T-cell (primary cell): ENCODE results near the gene DSG3. TPM values are rescaled to one million over a fixed set of nuclear protein-coding genes. Genes with fewer than 3 reads are reported as not detected.

ENCODE experiments used
- ATAC-seq, 4 experiments: fragments of 200-7000 bp in 3 of 4; fragments of 150-1000 bp in 1 of 4; cut with Tn5 transposase; replicated peaks in 1 of 4; 1 replicate in 3 of 4; 2 replicates in 1 of 4; pipeline ENCODE4 v1.10.0; 2021; ENCODE audit warnings: moderate library complexity in 3 of 4, mild to moderate bottlenecking in 2 of 4, moderate number of reproducible peaks in 1 of 4
- CTCF ChIA-PET, 2 donors: fragments of 300-600 bp; sonication (Branson Sonifier 250); formaldehyde crosslinking; loops; one replicate each; lab custom pipeline; 2022; ENCODE audit warnings: antibody characterized with exemption in 2 of 2; lab: Charles Lee
- POLR2A ChIA-PET, 2 donors: fragments of 300-600 bp; sonication (Branson Sonifier 250); formaldehyde crosslinking; loops; one replicate each; lab custom pipeline; 2022; ENCODE audit warnings: antibody characterized with exemption in 2 of 2; lab: Charles Lee
- DNase-seq, 35 experiments: peaks; one replicate each; pipeline versions ENCODE4 v3.0.0 to v3.0.0-alpha.2; 2013 to 2023
- H3K27ac ChIP-seq: one replicate; pipeline ENCODE4 v1.5.1; 2013; ENCODE audit warnings: low read length
- H3K27me3 ChIP-seq, 2 experiments: replicated peaks in 1 of 2; 1 replicate in 1 of 2; 2 replicates in 1 of 2; pipeline versions ENCODE4 v1.6.1 to v1.7.0; 2013; ENCODE audit warnings: low read length in 1 of 2, mixed read lengths in 1 of 2; ENCODE audit not compliant: control insufficient read depth in 2 of 2, insufficient read depth in 2 of 2; ENCODE audit errors: extremely low read depth in 1 of 2
- H3K36me3 ChIP-seq, 2 donors: 1 replicate in 1 of 2; 2 replicates in 1 of 2; pipeline versions ENCODE4 v1.6.1 to v1.7.0; 2013; ENCODE audit warnings: low read length in 1 of 2; ENCODE audit not compliant: control insufficient read depth in 2 of 2, insufficient read depth in 1 of 2; ENCODE audit errors: extremely low read depth in 1 of 2
- H3K4me1 ChIP-seq, 2 experiments: 1 replicate in 1 of 2; 2 replicates in 1 of 2; pipeline versions ENCODE4 v1.6.1 to v1.7.0; 2013; ENCODE audit warnings: low read length in 2 of 2, mixed read lengths in 1 of 2; ENCODE audit not compliant: insufficient read depth in 2 of 2, control insufficient read depth in 1 of 2; ENCODE audit errors: extremely low read depth in 1 of 2
- H3K4me3 ChIP-seq, 2 donors: 1 replicate in 1 of 2; 2 replicates in 1 of 2; pipeline versions ENCODE4 v1.5.1 to v1.7.0; 2013; ENCODE audit warnings: mild to moderate bottlenecking in 2 of 2, low read length in 1 of 2, moderate library complexity in 1 of 2; ENCODE audit not compliant: control insufficient read depth in 1 of 2; ENCODE audit errors: extremely low read depth in 1 of 2
- H3K9me3 ChIP-seq: 2 replicates; pipeline ENCODE4 v1.7.0; 2013
- H3K27ac Mint-ChIP-seq, 2 donors: one replicate each; pipeline ENCODE4 v1.8.0; 2020 to 2021; ENCODE audit warnings: mild to moderate bottlenecking in 2 of 2, mixed read lengths in 2 of 2
- H3K27me3 Mint-ChIP-seq, 2 donors: one replicate each; pipeline ENCODE4 v1.8.0; 2021 to 2022; ENCODE audit warnings: mixed read lengths in 2 of 2
- H3K36me3 Mint-ChIP-seq: one replicate; pipeline ENCODE4 v1.8.0; 2021; ENCODE audit warnings: mixed read lengths
- H3K4me1 Mint-ChIP-seq, 3 donors: one replicate each; pipeline ENCODE4 v1.8.0; 2020 to 2022; ENCODE audit warnings: mixed read lengths in 3 of 3, mild to moderate bottlenecking in 1 of 3
- H3K4me3 Mint-ChIP-seq, 3 donors: one replicate each; pipeline ENCODE4 v1.8.0; 2020 to 2022; ENCODE audit warnings: mild to moderate bottlenecking in 3 of 3, mixed read lengths in 3 of 3, moderate library complexity in 3 of 3
- H3K9me3 Mint-ChIP-seq, 3 donors: one replicate each; pipeline ENCODE4 v1.8.0; 2020 to 2022; ENCODE audit warnings: mixed read lengths in 3 of 3
- WGBS: methylation state at CpG from one replicate; pipeline ENCODE4 v1.1.5; 2013; ENCODE audit warnings: missing lambda C conversion rate; ENCODE audit not compliant: insufficient coverage; 5-methylcytosine and 5-hydroxymethylcytosine counted together
- total RNA-seq, 35 experiments: library from RNA in 6 of 35; stranded (reverse) in 6 of 35; fragments of 120-200 nt in 1 of 35; gene quantifications; one replicate each; pipeline versions ENCODE4 v1.2.1 to v1.2.4 and lab custom pipeline; 2013 to 2026

DSG3 gene
- total RNA-seq, 5 donors from 2014 or later (not counting 1 experiment from before 2014, with no cell fraction given), result not detected

DNA sequence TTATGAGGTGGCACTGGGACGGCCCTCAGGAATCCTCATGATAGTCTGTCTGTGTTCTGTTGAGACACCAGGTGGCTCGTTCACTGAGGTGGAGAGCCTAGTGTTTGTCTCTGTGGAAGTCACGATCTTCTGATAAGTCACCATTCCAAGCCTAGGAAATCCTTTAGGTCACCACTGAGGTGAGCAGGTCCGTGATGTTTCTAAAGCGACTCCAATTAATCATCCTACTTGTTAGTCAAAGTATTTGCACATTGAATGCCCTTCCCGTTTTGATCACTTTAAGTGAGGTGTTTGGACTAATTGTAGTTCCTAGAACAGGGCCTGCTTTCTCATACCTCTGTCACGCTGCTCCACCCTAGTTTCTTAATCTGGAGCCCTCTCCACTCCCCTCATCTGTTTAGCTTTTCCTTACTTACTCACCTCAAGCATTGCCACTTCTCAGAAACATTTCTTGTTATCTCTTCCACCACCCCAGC is 28.0 kb upstream of the DSG3 start:
- Histone ChIP-seq H3K4me3 (no peak overlapping the region), H3K4me1 (no peaks in the 10 kb centered on the region), H3K9me3 (no peaks in the 10 kb centered on the region), H3K36me3 (no peaks in the 10 kb centered on the region), H3K27ac (no peak overlapping the region), H3K27me3 (no peaks in the 10 kb centered on the region)
- Mint-ChIP-seq H3K27ac (no peak overlapping the region), H3K9me3 (peaks cover 0 to 8% (median 0%) of the 10 kb centered on the region in 3 donors), H3K4me1 (no peaks in the 10 kb centered on the region), H3K4me3 (no peak overlapping the region), H3K27me3 (no peaks in the 10 kb centered on the region), H3K36me3 (no peaks in the 10 kb centered on the region)
- POLR2A ChIA-PET, result no interaction called here
- ATAC-seq, result no peak
- 68% methylated on average over 2 of the region's 7 CpGs for WGBS
- no peak for DNase-seq
- CTCF ChIA-PET, result interaction anchor here in 1 of 2 donors (0.6 kb wide), 1 partner anchor 33 kb away, joined by 3 read pairs; no protein-coding TSS in a partner anchor

DNA sequence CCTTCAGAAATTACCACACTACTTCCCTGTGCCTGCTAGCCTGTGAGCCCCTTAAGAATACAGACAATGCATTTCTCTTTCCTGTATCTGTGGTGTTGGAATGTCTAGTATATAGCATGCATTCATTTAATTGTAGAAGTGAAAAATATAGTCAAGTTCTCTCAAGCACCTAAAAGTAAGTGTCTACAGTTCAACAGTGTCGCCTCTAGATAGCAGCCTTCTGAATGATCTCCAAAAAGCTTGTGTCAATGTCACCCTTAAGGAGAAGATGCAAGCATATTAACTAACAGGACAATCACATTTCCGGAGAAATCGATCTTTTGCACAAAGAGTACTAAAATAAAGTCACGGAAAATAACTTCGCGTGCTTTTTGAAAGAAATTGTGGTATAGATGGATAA is 27.5 kb upstream of the DSG3 start:
- Mint-ChIP-seq H3K4me3 (no peak overlapping the region), H3K9me3 (peaks cover 0 to 8% (median 0%) of the 10 kb centered on the region in 3 donors), H3K4me1 (no peaks in the 10 kb centered on the region), H3K27me3 (no peaks in the 10 kb centered on the region), H3K36me3 (no peaks in the 10 kb centered on the region), H3K27ac (no peak overlapping the region)
- Histone ChIP-seq H3K27me3 (no peaks in the 10 kb centered on the region), H3K36me3 (no peaks in the 10 kb centered on the region), H3K4me1 (no peaks in the 10 kb centered on the region), H3K9me3 (no peaks in the 10 kb centered on the region), H3K27ac (no peak overlapping the region), H3K4me3 (no peak overlapping the region)
- ATAC-seq (no peak), DNase-seq (no peak)
- ChIA-PET CTCF (no interaction called here), POLR2A (no interaction called here)
- 93% methylated on average over 5 of the region's 6 CpGs for WGBS

- Mint-ChIP-seq H3K27ac (no peak overlapping the region), H3K9me3 (peaks cover 0 to 8% (median 0%) of the 10 kb centered on the region in 3 donors), H3K4me1 (no peaks in the 10 kb centered on the region), H3K36me3 (no peaks in the 10 kb centered on the region), H3K4me3 (no peak overlapping the region), H3K27me3 (no peaks in the 10 kb centered on the region)
- Histone ChIP-seq H3K4me3 (no peak overlapping the region), H3K36me3 (no peaks in the 10 kb centered on the region), H3K4me1 (no peaks in the 10 kb centered on the region), H3K27ac (no peak overlapping the region), H3K9me3 (no peaks in the 10 kb centered on the region), H3K27me3 (no peaks in the 10 kb centered on the region)
- WGBS, result no CpG with 5 or more reads among the region's 2 CpGs
- DNase-seq (no peak), ATAC-seq (no peak)
- ChIA-PET POLR2A (no interaction called here), CTCF (no interaction called here)
These were observed 27.0 kb upstream of the DSG3 start for GRCh38 chr18:31420524-31420923.

- Mint-ChIP-seq H3K27me3 (peaks cover 0 to 4% of the 10 kb centered on the region in 2 donors), H3K4me3 (no peak overlapping the region), H3K9me3 (peaks cover 0 to 5% (median 0%) of the 10 kb centered on the region in 3 donors), H3K4me1 (no peaks in the 10 kb centered on the region), H3K36me3 (no peaks in the 10 kb centered on the region), H3K27ac (no peak overlapping the region)
- Histone ChIP-seq H3K27ac (no peak overlapping the region), H3K4me3 (no peak overlapping the region), H3K36me3 (no peaks in the 10 kb centered on the region), H3K27me3 (no peaks in the 10 kb centered on the region), H3K4me1 (no peaks in the 10 kb centered on the region), H3K9me3 (no peaks in the 10 kb centered on the region)
- ChIA-PET POLR2A (no interaction called here), CTCF (no interaction called here)
- 16% methylated on average over 4 of the region's 7 CpGs for WGBS
- DNase-seq (no peak), ATAC-seq (no peak)
These were observed 23.1 kb upstream of the DSG3 start for GRCh38 chr18:31424383-31424988.

GRCh38 chr18:31426021-31426420 is 21.5 kb upstream of the DSG3 start:
- ATAC-seq (no peak), DNase-seq (no peak)
- POLR2A ChIA-PET, result no interaction called here
- H3K4me1 ChIP-seq, result no peaks in the 10 kb centered on the region
- H3K27ac ChIP-seq, result no peak overlapping the region
- no peaks in the 10 kb centered on the region for H3K9me3 ChIP-seq
- H3K27me3 ChIP-seq, result no peaks in the 10 kb centered on the region
- H3K4me3 ChIP-seq, result no peak overlapping the region
- H3K4me3 Mint-ChIP-seq, result no peak overlapping the region
- no peaks in the 10 kb centered on the region for H3K36me3 ChIP-seq
- peaks cover 0 to 4% (median 0%) of the 10 kb centered on the region in 3 donors for H3K9me3 Mint-ChIP-seq
- no peak overlapping the region for H3K27ac Mint-ChIP-seq
- CTCF ChIA-PET, result no interaction called here
- H3K36me3 Mint-ChIP-seq, result no peaks in the 10 kb centered on the region
- 100% methylated on average over 1 of the region's 2 CpGs for WGBS
- H3K27me3 Mint-ChIP-seq, result peaks cover 0 to 4% of the 10 kb centered on the region in 2 donors
- no peaks in the 10 kb centered on the region for H3K4me1 Mint-ChIP-seq

DNA sequence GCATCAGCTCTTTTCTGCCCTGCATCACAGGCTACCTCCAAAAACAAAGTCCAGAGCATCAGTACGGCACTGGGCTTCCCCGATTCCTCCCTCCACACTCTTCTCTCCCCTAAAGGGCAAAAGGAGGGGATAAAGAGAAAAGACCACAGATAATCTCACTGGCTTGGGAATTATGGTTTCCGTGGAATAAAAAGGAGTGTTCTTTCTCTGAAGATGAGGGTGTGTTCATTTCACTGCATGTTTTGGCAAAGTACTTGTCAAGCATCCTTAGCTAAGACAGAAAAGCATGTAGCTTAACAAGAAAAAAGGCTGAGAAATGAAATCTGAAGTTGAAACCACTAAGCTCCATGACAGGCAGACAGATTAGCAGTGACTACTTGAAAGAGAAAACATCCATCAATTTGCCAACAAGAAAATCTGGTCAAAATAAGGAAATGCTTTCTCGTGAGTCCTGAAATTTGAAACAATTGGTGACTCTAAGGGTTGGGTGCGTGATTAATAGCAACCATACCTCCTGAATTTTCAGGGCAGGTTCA is 20.6 kb upstream of the DSG3 start:
- no peaks in the 10 kb centered on the region for H3K4me1 Mint-ChIP-seq
- no peak overlapping the region for H3K27ac ChIP-seq
- POLR2A ChIA-PET, result no interaction called here
- H3K4me1 ChIP-seq, result no peaks in the 10 kb centered on the region
- CTCF ChIA-PET, result no interaction called here
- no peaks in the 10 kb centered on the region for H3K9me3 ChIP-seq
- H3K36me3 ChIP-seq, result no peaks in the 10 kb centered on the region
- no peak overlapping the region for H3K27ac Mint-ChIP-seq
- DNase-seq (no peak), ATAC-seq (no peak)
- no peaks in the 10 kb centered on the region for H3K27me3 ChIP-seq
- peaks cover 0 to 10% (median 0%) of the 10 kb centered on the region in 3 donors for H3K9me3 Mint-ChIP-seq
- H3K4me3 ChIP-seq, result no peak overlapping the region
- WGBS, result 75% methylated on average over 1 of the region's 5 CpGs
- H3K27me3 Mint-ChIP-seq, result peaks cover 0 to 4% of the 10 kb centered on the region in 2 donors
- H3K4me3 Mint-ChIP-seq, result no peak overlapping the region
- no peaks in the 10 kb centered on the region for H3K36me3 Mint-ChIP-seq
